GM23338 (cell line): ENCODE results near the gene LCA5.

Source experiments
- CREB1 ChIP-seq: fragments of 250-450 bp; sonication (Bioruptor Pico); IDR thresholded peaks from 2 replicates; pipeline ENCODE4 v1.5.0; 2020; ENCODE audit warnings: low read depth, mild to moderate bottlenecking, moderate library complexity
- CTCF ChIP-seq, 2 experiments: fragments of 200-600 bp in 1 of 2; sonication (generic) in 1 of 2; conservative IDR thresholded peaks; 2 replicates each; pipeline versions ENCODE4 v1.5.1 to v1.6.1; 2016 to 2017; ENCODE audit warnings: antibody characterized with exemption in 2 of 2, low read depth in 2 of 2, mild to moderate bottlenecking in 2 of 2, moderate library complexity in 1 of 2
- EZH2 ChIP-seq: fragments of 200-600 bp; sonication (generic); IDR thresholded peaks from one replicate; pipeline ENCODE4 v1.8.0; 2017; ENCODE audit warnings: antibody characterized with exemption, mild to moderate bottlenecking, low read depth; ENCODE audit not compliant: unreplicated experiment
- EZH2phosphoT487 ChIP-seq: fragments of 200-600 bp; sonication (generic); IDR thresholded peaks from one replicate; pipeline ENCODE4 v1.8.1; 2018; ENCODE audit warnings: antibody characterized with exemption; ENCODE audit not compliant: unreplicated experiment
- JUNB ChIP-seq: IDR thresholded peaks from one replicate; pipeline ENCODE4 v1.6.1; 2016; ENCODE audit warnings: antibody characterized with exemption; ENCODE audit not compliant: unreplicated experiment
- POLR2AphosphoS5 ChIP-seq: IDR thresholded peaks from 2 replicates; pipeline ENCODE4 v1.6.1; 2016; ENCODE audit warnings: antibody characterized with exemption, low read depth
- REST ChIP-seq: IDR thresholded peaks from one replicate; pipeline ENCODE4 v1.6.1; 2018; ENCODE audit warnings: antibody characterized with exemption; ENCODE audit not compliant: unreplicated experiment
- ZNF114 ChIP-seq: fragments of 250-450 bp; sonication (Bioruptor Pico); IDR thresholded peaks from 2 replicates; pipeline ENCODE4 v1.5.0; 2020; ENCODE audit warnings: mild to moderate bottlenecking, moderate library complexity

GRCh38 chr6:79436241-79436640 lies 101.0 kb downstream of the LCA5 start:
- no peak for TF ChIP-seq CREB1 (CRISPR knock-in tag)
- no peak for TF ChIP-seq CTCF (conservative IDR thresholded peaks at IDR 0.05; ENCODE audit: low read depth in 2 of 2)
- no peak for TF ChIP-seq REST
- no peak for TF ChIP-seq EZH2phosphoT487
- no peak for TF ChIP-seq ZNF114 (CRISPR knock-in tag)
- no peak for TF ChIP-seq POLR2AphosphoS5
- no peak for TF ChIP-seq EZH2
- TF ChIP-seq JUNB = no peak
